ENCODE data around the gene FMNL2.

Gene FMNL2

GRCh38 chr2:152372438-152372984 lies 37.5 kb downstream of the FMNL2 start:
- DNase-seq (ENCODE audit: low read depth): no peak
- no peak overlapping the region for H3K4me3 ChIP-seq (ENCODE audit: low read depth, low read length)
- TF ChIP-seq CTCF (IDR thresholded peaks at IDR 0.05; ENCODE audit: control insufficient read depth, extremely low read depth, insufficient read depth): no peak

DNA sequence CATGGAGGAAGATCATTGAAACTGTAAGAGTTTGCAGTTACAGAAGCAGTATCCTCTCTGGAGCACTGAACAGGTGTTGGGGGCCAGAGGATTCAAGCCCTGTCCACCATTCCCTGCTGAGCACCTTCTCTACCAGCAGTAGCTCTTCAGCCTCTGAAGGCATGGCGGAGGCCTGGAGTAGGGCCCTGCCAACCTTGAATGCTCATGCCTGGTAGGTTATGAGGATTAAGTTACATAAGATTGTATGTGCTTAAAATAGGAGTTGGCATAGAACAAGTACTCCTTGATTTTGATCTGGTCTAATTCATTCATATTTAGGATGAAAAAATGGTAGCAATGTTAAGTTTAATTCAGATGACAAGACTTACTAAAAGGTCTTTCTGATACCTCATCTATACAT lies 40.2 kb downstream of the FMNL2 start:
- TF ChIP-seq CTCF (IDR thresholded peaks at IDR 0.05; ENCODE audit: control insufficient read depth, extremely low read depth, insufficient read depth): no peak
- no peak for DNase-seq (ENCODE audit: low read depth)
- H3K4me3 ChIP-seq (ENCODE audit: low read depth, low read length): no peak overlapping the region

- no peak for TF ChIP-seq CTCF (IDR thresholded peaks at IDR 0.05; ENCODE audit: control insufficient read depth, extremely low read depth, insufficient read depth)
- DNase-seq (ENCODE audit: low read depth): no peak
- H3K4me3 ChIP-seq (ENCODE audit: low read depth, low read length): no peak overlapping the region
These were observed 41.4 kb downstream of the FMNL2 start for GRCh38 chr2:152376385-152376784.

GRCh38 chr2:152376968-152377367 lies 42.0 kb downstream of the FMNL2 start:
- no peak overlapping the region for H3K4me3 ChIP-seq (ENCODE audit: low read depth, low read length)
- DNase-seq (ENCODE audit: low read depth): no peak
- TF ChIP-seq CTCF (IDR thresholded peaks at IDR 0.05; ENCODE audit: control insufficient read depth, extremely low read depth, insufficient read depth): no peak

DNA sequence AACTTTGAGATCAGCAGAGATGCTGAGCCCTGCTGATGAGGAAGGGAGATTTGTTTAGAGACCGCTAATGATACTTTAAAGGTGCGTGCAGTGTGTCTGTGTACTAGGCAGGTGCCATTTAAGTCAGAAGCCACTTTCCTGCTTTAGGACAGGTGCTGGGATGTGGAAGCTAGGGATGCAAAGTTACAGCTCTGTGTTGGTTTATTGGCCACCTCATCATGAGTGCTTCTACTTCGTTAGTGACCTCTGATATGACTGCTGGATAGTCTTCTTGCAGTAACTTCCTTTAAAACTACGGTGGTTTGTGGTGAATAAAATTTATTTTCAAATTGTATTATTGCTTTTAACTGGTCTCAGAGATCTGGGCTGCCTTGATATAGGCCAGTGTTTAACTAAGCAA lies 44.1 kb downstream of the FMNL2 start:
- TF ChIP-seq CTCF (IDR thresholded peaks at IDR 0.05; ENCODE audit: control insufficient read depth, extremely low read depth, insufficient read depth): no peak
- DNase-seq (ENCODE audit: low read depth): no peak
- H3K4me3 ChIP-seq (ENCODE audit: low read depth, low read length): no peak overlapping the region

DNA sequence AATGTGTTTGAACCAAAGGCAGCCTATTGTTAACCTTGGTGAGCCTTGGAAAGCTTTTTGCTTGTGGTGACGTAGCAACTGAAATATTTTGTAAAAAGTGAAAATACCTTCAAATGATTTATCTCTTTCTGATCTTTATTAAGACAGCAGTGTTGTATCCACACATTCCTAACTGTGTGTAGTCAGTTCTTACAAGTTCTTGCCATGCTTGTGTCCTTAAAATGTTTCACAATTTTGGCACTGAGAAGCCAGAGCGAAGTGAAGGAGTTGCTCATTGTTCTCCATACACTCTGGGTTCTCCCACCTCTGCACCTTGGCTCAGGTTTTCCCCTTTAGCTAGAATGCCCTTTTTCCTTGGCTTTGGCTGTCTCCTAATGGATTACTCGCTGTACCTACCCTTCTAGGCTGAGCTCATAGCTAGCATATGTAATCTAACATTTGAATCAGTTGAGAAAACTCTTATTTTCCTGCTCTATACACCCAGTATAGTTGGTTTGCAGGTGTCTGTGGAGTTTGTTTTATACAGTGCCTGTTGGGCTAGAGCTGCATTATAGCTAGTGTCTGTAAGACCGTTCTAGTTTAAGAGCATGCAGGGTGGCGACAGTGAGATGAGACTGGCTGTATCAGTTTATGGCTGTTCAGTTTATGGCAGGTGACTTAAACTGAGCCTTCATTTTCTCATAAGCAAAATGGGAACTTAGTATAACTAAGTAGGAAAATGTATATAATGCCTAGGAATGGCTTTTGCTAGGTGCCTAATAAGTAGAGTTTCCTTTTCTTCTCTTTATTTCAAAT lies 45.5 kb downstream of the FMNL2 start:
- H3K4me3 ChIP-seq (ENCODE audit: low read depth, low read length): no peak overlapping the region
- no peak for DNase-seq (ENCODE audit: low read depth)
- TF ChIP-seq CTCF (IDR thresholded peaks at IDR 0.05; ENCODE audit: control insufficient read depth, extremely low read depth, insufficient read depth): no peak

- no peak for DNase-seq (ENCODE audit: low read depth)
- H3K4me3 ChIP-seq (ENCODE audit: low read depth, low read length): no peak overlapping the region
- TF ChIP-seq CTCF (IDR thresholded peaks at IDR 0.05; ENCODE audit: control insufficient read depth, extremely low read depth, insufficient read depth): no peak
These were observed 48.7 kb downstream of the FMNL2 start for GRCh38 chr2:152383702-152384101.

Data from LNCaP clone FGC (cell line).